ENCODE results near the gene LMF1.

The LMF1 gene

DNA sequence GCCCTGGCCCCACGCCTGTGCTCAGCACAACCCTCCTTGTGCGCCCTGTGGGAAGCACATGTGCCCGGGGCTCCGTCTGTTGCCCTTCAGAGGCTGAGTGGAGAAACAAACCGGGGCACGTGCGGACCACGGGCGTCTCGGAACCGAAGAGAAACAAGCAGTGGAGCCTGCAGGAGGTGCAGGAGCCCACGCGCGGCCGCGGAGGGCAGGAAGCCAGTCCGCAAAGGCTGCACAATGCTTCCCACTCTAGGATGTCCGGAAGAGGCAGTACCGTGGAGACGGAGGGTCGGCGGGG is 94.8 kb downstream of the LMF1 start:
- H3K27me3 ChIP-seq (ENCODE audit: low read depth, low read length): no peaks in the 10 kb centered on the region
- no peaks in the 10 kb centered on the region for H3K36me3 ChIP-seq (replicated peaks; ENCODE audit: low read depth, low read length)
- H3K4me1 ChIP-seq (ENCODE audit: low read length): peaks cover 13% of the 10 kb centered on the region
- H3K4me2 ChIP-seq (ENCODE audit: low read length): no peak overlapping the region
- no peaks in the 10 kb centered on the region for H4K20me1 ChIP-seq (ENCODE audit: insufficient read depth, low read length)
- H3K4me3 ChIP-seq (ENCODE audit: low read length): no peak overlapping the region
- TF ChIP-seq, protein P1, sequence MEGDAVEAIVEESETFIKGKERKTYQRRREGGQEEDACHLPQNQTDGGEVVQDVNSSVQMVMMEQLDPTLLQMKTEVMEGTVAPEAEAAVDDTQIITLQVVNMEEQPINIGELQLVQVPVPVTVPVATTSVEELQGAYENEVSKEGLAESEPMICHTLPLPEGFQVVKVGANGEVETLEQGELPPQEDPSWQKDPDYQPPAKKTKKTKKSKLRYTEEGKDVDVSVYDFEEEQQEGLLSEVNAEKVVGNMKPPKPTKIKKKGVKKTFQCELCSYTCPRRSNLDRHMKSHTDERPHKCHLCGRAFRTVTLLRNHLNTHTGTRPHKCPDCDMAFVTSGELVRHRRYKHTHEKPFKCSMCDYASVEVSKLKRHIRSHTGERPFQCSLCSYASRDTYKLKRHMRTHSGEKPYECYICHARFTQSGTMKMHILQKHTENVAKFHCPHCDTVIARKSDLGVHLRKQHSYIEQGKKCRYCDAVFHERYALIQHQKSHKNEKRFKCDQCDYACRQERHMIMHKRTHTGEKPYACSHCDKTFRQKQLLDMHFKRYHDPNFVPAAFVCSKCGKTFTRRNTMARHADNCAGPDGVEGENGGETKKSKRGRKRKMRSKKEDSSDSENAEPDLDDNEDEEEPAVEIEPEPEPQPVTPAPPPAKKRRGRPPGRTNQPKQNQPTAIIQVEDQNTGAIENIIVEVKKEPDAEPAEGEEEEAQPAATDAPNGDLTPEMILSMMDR (IDR thresholded peaks at IDR 0.05; ENCODE audit: low read depth, low read length): no peak
- H2AFZ ChIP-seq (ENCODE audit: low read depth, low read length): no peak overlapping the region
- H3K9me3 ChIP-seq (ENCODE audit: insufficient read depth, low read length): no peaks in the 10 kb centered on the region
- H3K79me2 ChIP-seq (ENCODE audit: low read length): no peaks in the 10 kb centered on the region
- no peak overlapping the region for H3K27ac ChIP-seq (ENCODE audit: low read length)
- H3K9ac ChIP-seq (ENCODE audit: low read length): no peak overlapping the region

DNA sequence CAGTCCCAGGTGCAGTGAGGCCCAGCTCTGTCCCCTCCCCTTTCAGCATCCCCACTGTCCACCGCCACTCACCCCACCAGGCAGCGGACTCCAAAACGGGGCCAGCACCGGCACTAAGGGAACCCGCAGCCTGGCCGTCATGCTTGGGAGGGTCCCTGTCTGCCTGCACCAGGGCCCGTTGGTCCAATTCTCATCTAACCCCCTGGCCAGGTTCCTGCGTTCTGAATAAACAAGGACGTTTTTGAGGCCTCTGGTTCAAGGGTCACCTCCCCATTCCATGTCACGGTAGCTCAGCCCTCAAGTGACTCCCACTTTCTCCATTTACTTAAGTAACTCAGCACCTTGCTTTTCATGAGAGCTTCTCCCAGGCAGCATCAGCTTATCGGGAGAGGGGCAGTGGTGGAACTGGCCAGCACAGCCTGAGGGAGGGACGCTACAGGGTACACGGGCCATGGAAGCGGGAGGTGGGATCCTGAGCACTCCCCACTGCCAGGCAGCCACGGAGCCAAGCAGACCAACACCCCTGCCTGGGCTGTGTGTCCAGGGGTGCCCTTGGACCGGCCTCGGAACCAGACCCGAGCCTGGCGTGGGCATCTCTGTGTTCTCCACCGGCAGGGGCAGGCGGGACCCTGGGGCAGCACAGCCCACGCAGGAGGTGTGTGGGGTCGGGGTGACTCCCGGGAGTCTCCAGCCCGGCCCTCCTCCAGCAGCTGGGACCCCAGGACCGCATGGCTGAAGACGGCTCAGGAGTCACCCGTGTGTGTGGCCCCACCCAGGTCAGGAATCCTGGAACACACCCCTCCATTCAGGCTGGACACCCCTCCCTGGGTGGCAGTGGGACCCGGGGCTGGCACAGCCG is 95.4 kb downstream of the LMF1 start:
- no peak overlapping the region for H3K27ac ChIP-seq (ENCODE audit: low read length)
- no peak overlapping the region for H2AFZ ChIP-seq (ENCODE audit: low read depth, low read length)
- H3K9ac ChIP-seq (ENCODE audit: low read length): no peak overlapping the region
- no peaks in the 10 kb centered on the region for H3K36me3 ChIP-seq (replicated peaks; ENCODE audit: low read depth, low read length)
- H3K27me3 ChIP-seq (ENCODE audit: low read depth, low read length): no peaks in the 10 kb centered on the region
- no peaks in the 10 kb centered on the region for H3K79me2 ChIP-seq (ENCODE audit: low read length)
- no peaks in the 10 kb centered on the region for H3K9me3 ChIP-seq (ENCODE audit: insufficient read depth, low read length)
- peaks cover 13% of the 10 kb centered on the region for H3K4me1 ChIP-seq (ENCODE audit: low read length)
- no peak for TF ChIP-seq EZH2phosphoT487 (IDR thresholded peaks at IDR 0.05; ENCODE audit: low read depth)
- TF ChIP-seq, protein P1 (IDR thresholded peaks at IDR 0.05; ENCODE audit: low read depth, low read length): no peak
- no peaks in the 10 kb centered on the region for H4K20me1 ChIP-seq (ENCODE audit: insufficient read depth, low read length)
- no peak overlapping the region for H3K4me2 ChIP-seq (ENCODE audit: low read length)
- no peak overlapping the region for H3K4me3 ChIP-seq (ENCODE audit: low read length)

- Histone ChIP-seq H3K4me1 (ENCODE audit: low read length) (peaks cover 13% of the 10 kb centered on the region), H2AFZ (ENCODE audit: low read depth, low read length) (no peak overlapping the region), H3K27me3 (ENCODE audit: low read depth, low read length) (no peaks in the 10 kb centered on the region), H3K4me2 (ENCODE audit: low read length) (no peak overlapping the region), H3K79me2 (ENCODE audit: low read length) (no peaks in the 10 kb centered on the region), H3K9ac (ENCODE audit: low read length) (no peak overlapping the region), H3K9me3 (ENCODE audit: insufficient read depth, low read length) (no peaks in the 10 kb centered on the region), H4K20me1 (ENCODE audit: insufficient read depth, low read length) (no peaks in the 10 kb centered on the region), H3K4me3 (ENCODE audit: low read length) (no peak overlapping the region), H3K27ac (ENCODE audit: low read length) (no peak overlapping the region), H3K36me3 (replicated peaks; ENCODE audit: low read depth, low read length) (no peaks in the 10 kb centered on the region)
- TF ChIP-seq, protein P1 (IDR thresholded peaks at IDR 0.05; ENCODE audit: low read depth, low read length): no peak
- TF ChIP-seq EZH2phosphoT487 (IDR thresholded peaks at IDR 0.05; ENCODE audit: low read depth): no peak
Measured at GRCh38 chr16:874366-875181, 96.2 kb downstream of the LMF1 start.

DNA sequence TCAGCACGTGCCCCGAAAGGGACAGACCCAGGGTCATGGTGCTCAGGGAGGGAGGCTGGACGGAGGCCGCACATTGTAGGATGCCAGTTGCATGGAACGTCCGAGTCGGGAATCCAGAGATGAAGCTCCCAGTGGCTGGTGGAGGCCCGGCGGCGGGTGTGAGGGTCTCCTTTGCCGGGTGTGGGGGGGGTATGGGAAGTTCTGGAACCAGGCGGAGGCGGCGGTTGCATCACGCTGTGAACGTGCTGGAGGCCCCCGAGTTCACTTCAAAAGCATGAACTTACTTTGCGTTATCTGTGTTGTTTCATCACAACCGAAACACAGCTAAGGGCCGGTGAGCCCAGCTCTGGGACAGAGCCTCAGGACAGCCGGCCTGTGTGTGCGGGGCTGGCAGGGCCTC is 96.9 kb downstream of the LMF1 start:
- no peak overlapping the region for H3K27ac ChIP-seq (ENCODE audit: low read length)

More for the DNA sequence above, 96.9 kb downstream of the LMF1 start:
- Histone ChIP-seq H3K36me3 (replicated peaks; ENCODE audit: low read depth, low read length) (no peaks in the 10 kb centered on the region), H3K4me2 (ENCODE audit: low read length) (no peak overlapping the region), H4K20me1 (ENCODE audit: insufficient read depth, low read length) (no peaks in the 10 kb centered on the region), H3K9me3 (ENCODE audit: insufficient read depth, low read length) (no peaks in the 10 kb centered on the region), H3K9ac (ENCODE audit: low read length) (no peak overlapping the region), H3K27me3 (ENCODE audit: low read depth, low read length) (no peaks in the 10 kb centered on the region), H3K4me1 (ENCODE audit: low read length) (peaks cover 13% of the 10 kb centered on the region), H3K4me3 (ENCODE audit: low read length) (no peak overlapping the region), H3K79me2 (ENCODE audit: low read length) (no peaks in the 10 kb centered on the region), H2AFZ (ENCODE audit: low read depth, low read length) (no peak overlapping the region)
- TF ChIP-seq, protein P1 (IDR thresholded peaks at IDR 0.05; ENCODE audit: low read depth, low read length): no peak
- no peak for TF ChIP-seq EZH2phosphoT487 (IDR thresholded peaks at IDR 0.05; ENCODE audit: low read depth)
